ENCODE data around the gene RANBP10.

RANBP10 gene

DNA sequence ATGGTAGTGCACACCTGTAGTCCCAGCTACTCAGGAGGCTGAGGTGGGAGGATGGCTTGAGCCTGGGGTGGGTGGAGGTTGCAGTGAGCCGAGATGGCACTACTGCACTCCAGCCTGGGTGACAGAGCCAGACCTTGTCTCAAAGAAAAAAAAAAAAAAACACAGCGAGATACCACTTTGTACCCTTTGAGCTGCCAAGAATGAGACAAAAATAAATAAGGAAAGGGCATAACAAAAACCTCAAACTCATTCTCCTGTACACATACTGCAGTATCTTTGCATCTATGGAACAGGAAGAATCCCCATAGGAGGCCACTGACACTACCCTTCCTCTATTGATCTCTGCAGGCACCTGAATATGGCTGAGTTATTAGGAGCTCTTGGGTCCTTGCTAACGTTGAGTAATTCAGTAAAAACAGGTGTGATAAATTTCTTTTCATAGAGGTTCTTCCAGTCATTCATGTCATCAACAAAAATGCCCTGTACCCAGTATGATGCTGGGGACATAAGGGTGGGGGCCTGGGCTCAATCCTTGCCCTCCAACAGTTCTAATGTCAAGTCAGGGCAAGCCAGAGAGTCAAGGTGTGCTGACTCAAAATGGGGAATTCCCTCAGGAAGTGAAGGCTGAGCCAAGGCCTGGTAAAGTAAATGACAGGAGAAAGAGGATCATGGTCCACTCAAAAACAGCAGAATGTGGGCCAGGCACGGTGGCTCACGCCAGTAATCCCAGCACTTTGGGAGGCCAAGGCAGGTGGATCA is 26.9 kb downstream of the RANBP10 start:
- H3K27ac ChIP-seq (replicated peaks): no peak overlapping the region
- H3K27me3 ChIP-seq (ENCODE audit: insufficient read depth, poor library complexity, severe bottlenecking): no peaks in the 10 kb centered on the region
- no peak for DNase-seq (ENCODE audit: low read depth in 1 of 2, low spot score in 1 of 2)
- TF ChIP-seq GABPA (IDR thresholded peaks at IDR 0.05; ENCODE audit: low read depth) (no peak), SPI1 (IDR thresholded peaks at IDR 0.05; ENCODE audit: borderline replicate concordance, low read depth) (no peak), POLR2AphosphoS5 (IDR thresholded peaks at IDR 0.05; ENCODE audit: low read depth) (no peak)
- TF ChIP-seq, protein P1, sequence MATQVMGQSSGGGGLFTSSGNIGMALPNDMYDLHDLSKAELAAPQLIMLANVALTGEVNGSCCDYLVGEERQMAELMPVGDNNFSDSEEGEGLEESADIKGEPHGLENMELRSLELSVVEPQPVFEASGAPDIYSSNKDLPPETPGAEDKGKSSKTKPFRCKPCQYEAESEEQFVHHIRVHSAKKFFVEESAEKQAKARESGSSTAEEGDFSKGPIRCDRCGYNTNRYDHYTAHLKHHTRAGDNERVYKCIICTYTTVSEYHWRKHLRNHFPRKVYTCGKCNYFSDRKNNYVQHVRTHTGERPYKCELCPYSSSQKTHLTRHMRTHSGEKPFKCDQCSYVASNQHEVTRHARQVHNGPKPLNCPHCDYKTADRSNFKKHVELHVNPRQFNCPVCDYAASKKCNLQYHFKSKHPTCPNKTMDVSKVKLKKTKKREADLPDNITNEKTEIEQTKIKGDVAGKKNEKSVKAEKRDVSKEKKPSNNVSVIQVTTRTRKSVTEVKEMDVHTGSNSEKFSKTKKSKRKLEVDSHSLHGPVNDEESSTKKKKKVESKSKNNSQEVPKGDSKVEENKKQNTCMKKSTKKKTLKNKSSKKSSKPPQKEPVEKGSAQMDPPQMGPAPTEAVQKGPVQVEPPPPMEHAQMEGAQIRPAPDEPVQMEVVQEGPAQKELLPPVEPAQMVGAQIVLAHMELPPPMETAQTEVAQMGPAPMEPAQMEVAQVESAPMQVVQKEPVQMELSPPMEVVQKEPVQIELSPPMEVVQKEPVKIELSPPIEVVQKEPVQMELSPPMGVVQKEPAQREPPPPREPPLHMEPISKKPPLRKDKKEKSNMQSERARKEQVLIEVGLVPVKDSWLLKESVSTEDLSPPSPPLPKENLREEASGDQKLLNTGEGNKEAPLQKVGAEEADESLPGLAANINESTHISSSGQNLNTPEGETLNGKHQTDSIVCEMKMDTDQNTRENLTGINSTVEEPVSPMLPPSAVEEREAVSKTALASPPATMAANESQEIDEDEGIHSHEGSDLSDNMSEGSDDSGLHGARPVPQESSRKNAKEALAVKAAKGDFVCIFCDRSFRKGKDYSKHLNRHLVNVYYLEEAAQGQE (IDR thresholded peaks at IDR 0.05; ENCODE audit: insufficient replicate concordance, low read depth): no peak
- H3K4me3 ChIP-seq (replicated peaks; ENCODE audit: insufficient read depth, low read length): no peak overlapping the region

DNA sequence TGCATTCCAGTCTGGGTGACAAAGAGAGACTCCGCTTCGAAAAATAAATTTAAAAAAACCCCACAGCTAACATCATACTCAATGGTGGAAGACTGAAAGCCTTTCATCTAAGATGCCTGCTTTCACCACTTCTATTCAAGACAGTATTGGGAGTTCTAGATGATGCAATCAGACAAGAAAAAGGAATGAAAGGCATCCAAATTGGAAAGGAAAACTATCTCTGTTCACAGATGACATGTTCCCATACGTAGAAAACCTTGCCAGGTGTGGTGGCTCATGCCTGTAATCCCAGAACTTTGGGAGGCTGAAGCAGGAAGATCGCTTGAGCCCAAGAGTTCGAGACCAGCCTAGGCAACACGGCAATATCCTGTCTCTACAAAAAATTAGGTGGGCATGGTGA is 31.1 kb downstream of the RANBP10 start:
- Histone ChIP-seq H3K27ac (replicated peaks) (no peak overlapping the region), H3K27me3 (ENCODE audit: insufficient read depth, poor library complexity, severe bottlenecking) (no peaks in the 10 kb centered on the region), H3K4me3 (replicated peaks; ENCODE audit: insufficient read depth, low read length) (no peak overlapping the region)
- TF ChIP-seq SPI1 (IDR thresholded peaks at IDR 0.05; ENCODE audit: borderline replicate concordance, low read depth) (no peak), GABPA (IDR thresholded peaks at IDR 0.05; ENCODE audit: low read depth) (no peak), POLR2AphosphoS5 (IDR thresholded peaks at IDR 0.05; ENCODE audit: low read depth) (no peak)
- TF ChIP-seq, protein P1 (IDR thresholded peaks at IDR 0.05; ENCODE audit: insufficient replicate concordance, low read depth): no peak
- TF ChIP-seq, protein P2, sequence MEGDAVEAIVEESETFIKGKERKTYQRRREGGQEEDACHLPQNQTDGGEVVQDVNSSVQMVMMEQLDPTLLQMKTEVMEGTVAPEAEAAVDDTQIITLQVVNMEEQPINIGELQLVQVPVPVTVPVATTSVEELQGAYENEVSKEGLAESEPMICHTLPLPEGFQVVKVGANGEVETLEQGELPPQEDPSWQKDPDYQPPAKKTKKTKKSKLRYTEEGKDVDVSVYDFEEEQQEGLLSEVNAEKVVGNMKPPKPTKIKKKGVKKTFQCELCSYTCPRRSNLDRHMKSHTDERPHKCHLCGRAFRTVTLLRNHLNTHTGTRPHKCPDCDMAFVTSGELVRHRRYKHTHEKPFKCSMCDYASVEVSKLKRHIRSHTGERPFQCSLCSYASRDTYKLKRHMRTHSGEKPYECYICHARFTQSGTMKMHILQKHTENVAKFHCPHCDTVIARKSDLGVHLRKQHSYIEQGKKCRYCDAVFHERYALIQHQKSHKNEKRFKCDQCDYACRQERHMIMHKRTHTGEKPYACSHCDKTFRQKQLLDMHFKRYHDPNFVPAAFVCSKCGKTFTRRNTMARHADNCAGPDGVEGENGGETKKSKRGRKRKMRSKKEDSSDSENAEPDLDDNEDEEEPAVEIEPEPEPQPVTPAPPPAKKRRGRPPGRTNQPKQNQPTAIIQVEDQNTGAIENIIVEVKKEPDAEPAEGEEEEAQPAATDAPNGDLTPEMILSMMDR (IDR thresholded peaks at IDR 0.05; ENCODE audit: insufficient read depth, low read length): no peak
- no peak for DNase-seq (ENCODE audit: low read depth in 1 of 2, low spot score in 1 of 2)

DNA sequence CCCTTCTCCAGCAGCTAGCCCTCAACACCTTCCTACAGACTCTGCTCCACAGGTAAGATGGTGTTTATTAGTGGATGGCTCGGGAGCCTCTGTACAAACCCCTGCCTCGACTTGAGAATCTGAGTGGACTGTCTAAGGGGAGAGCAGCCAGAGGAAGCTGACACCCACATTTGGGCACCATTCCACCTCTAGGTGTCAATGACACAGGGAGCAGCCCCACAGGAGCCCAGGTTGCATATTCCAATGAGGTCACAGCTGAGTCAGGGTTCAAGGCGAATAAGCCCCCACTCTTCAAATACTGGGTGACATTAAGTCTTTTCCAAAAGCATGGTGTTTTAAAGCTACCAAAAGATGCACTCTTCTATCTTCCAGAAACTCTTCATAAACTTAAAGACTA is 31.9 kb downstream of the RANBP10 start:
- no peak overlapping the region for H3K27ac ChIP-seq (replicated peaks)
- no peaks in the 10 kb centered on the region for H3K27me3 ChIP-seq (ENCODE audit: insufficient read depth, poor library complexity, severe bottlenecking)
- no peak for DNase-seq (ENCODE audit: low read depth in 1 of 2, low spot score in 1 of 2)
- no peak overlapping the region for H3K4me3 ChIP-seq (replicated peaks; ENCODE audit: insufficient read depth, low read length)
- TF ChIP-seq SPI1 (IDR thresholded peaks at IDR 0.05; ENCODE audit: borderline replicate concordance, low read depth) (no peak), GABPA (IDR thresholded peaks at IDR 0.05; ENCODE audit: low read depth) (no peak), POLR2AphosphoS5 (IDR thresholded peaks at IDR 0.05; ENCODE audit: low read depth) (no peak)
- TF ChIP-seq, protein P2 (IDR thresholded peaks at IDR 0.05; ENCODE audit: insufficient read depth, low read length): no peak
- TF ChIP-seq, protein P1 (IDR thresholded peaks at IDR 0.05; ENCODE audit: insufficient replicate concordance, low read depth): no peak

Data from HL-60 (cell line).